Mucosa of descending colon (tissue), 3 donors: ENCODE data around the gene WDR83. TPM values are rescaled to one million over a fixed set of nuclear protein-coding genes. Genes with fewer than 3 reads are reported as not detected.

Source experiments
- ATAC-seq: fragments of 200-7000 bp; cut with Tn5 transposase; one replicate; pipeline ENCODE4 v1.9.1; 2020; ENCODE audit warnings: mild to moderate bottlenecking, moderate library complexity
- DNase-seq, 3 donors: peaks; one replicate each; pipeline ENCODE4 v3.0.0-alpha.2; 2020
- H3K36me3 ChIP-seq: fragments of 200-600 bp; one replicate; pipeline ENCODE4 v1.8.0; 2021; ENCODE audit warnings: low read depth, mild to moderate bottlenecking
- H3K4me1 ChIP-seq: fragments of 200-600 bp; one replicate; pipeline ENCODE4 v1.8.0; 2021; ENCODE audit warnings: low read depth, mild to moderate bottlenecking
- H3K4me3 ChIP-seq: fragments of 200-600 bp; one replicate; pipeline ENCODE4 v1.8.0; 2021; ENCODE audit warnings: mild to moderate bottlenecking
- H3K9me3 ChIP-seq: fragments of 200-600 bp; one replicate; pipeline ENCODE4 v1.8.0; 2021; ENCODE audit warnings: mild to moderate bottlenecking
- CTCF ChIP-seq: fragments of 200-600 bp; IDR thresholded peaks from one replicate; pipeline ENCODE4 v1.8.0; 2022; ENCODE audit warnings: antibody characterized with exemption, mild to moderate bottlenecking
- intact Hi-C, 2 donors: fragments of 100-400 bp; cut with DNase I in 1 of 2; cut with micrococcal nuclease in 1 of 2; formaldehyde crosslinking; loops; one replicate each; pipeline versions ENCODE4 v1.11.0 to v1.11.1; 2022; cut with DNase I, micrococcal nuclease
- total RNA-seq, 3 donors: library from RNA; stranded (reverse); fragmentation: NEBNext Ultra II Directional in 2 of 3; extraction: Animal tissue kit (Norgen Biotek cat#: 25700) in 2 of 3; gene quantifications; one replicate each; pipeline versions ENCODE4 v1.2.1 to v1.2.4, GENCODE V29; 2021 to 2023
- donor health status: DM: no; HTN: no; CAD: no; lungs with moderate emphysema.
- donor health status: DM: no; HTN: no; CAD: no.
- donor health status: DM: no; HTN: yes; CAD: no.

Gene WDR83
- total RNA-seq, 3 donors from 2014 or later, result 6.4 to 13.4 (median 7.4) TPM

GRCh38 chr19:12715102-12715501 lies 48.5 kb downstream of the WDR83 start:
- no peak overlapping the region for H3K4me3 ChIP-seq
- no peak for ATAC-seq
- H3K4me1 ChIP-seq, result no peaks in the 10 kb centered on the region
- no peak for DNase-seq
- no peak for TF ChIP-seq CTCF
- intact Hi-C loops, result no loop called here
- H3K9me3 ChIP-seq, result no peaks in the 10 kb centered on the region
- peaks cover 6% of the 10 kb centered on the region for H3K36me3 ChIP-seq

- H3K9me3 ChIP-seq, result no peaks in the 10 kb centered on the region
- no peak for TF ChIP-seq CTCF
- DNase-seq (no peak), ATAC-seq (no peak)
- H3K4me1 ChIP-seq, result peaks cover 6% of the 10 kb centered on the region
- H3K4me3 ChIP-seq, result no peak overlapping the region
- no peaks in the 10 kb centered on the region for H3K36me3 ChIP-seq
- intact Hi-C loops, result no loop called here
Observed at GRCh38 chr19:12715929-12716328, 49.3 kb downstream of the WDR83 start.

GRCh38 chr19:12720296-12720695 lies 53.7 kb downstream of the WDR83 start:
- DNase-seq, result no peak
- Histone ChIP-seq H3K4me1 (peaks cover 21% of the 10 kb centered on the region), H3K36me3 (no peaks in the 10 kb centered on the region), H3K9me3 (no peaks in the 10 kb centered on the region), H3K4me3 (no peak overlapping the region)
- TF ChIP-seq CTCF, result no peak
- no peak for ATAC-seq
- intact Hi-C loops, result no loop called here

- intact Hi-C loops, result no loop called here
- H3K4me1 ChIP-seq, result peaks cover 21% of the 10 kb centered on the region
- TF ChIP-seq CTCF, result no peak
- peak in 2 of 3 donors; percentile 32 to 43 for DNase-seq
- no peaks in the 10 kb centered on the region for H3K9me3 ChIP-seq
- no peaks in the 10 kb centered on the region for H3K36me3 ChIP-seq
- no peak overlapping the region for H3K4me3 ChIP-seq
- peak; percentile 9 for ATAC-seq
Observed at GRCh38 chr19:12720851-12721655, 54.4 kb downstream of the WDR83 start.

GRCh38 chr19:12721656-12722565 lies 55.3 kb downstream of the WDR83 start:
- peak; percentile 59 for ATAC-seq

More at GRCh38 chr19:12721656-12722565, 55.3 kb downstream of the WDR83 start:
- H3K4me1 ChIP-seq, result peaks cover 21% of the 10 kb centered on the region
- TF ChIP-seq CTCF, result no peak
- DNase-seq, result peak; percentile 64 to 84 (median 75)
- H3K36me3 ChIP-seq, result no peaks in the 10 kb centered on the region
- no peaks in the 10 kb centered on the region for H3K9me3 ChIP-seq
- H3K4me3 ChIP-seq, result peak overlapping the region; percentile 63
- intact Hi-C loops, result no loop called here
